ENCODE data around the gene LILRA2. TPM values are rescaled to one million over a fixed set of nuclear protein-coding genes. Genes with fewer than 3 reads are reported as not detected.

LILRA2 gene
- total RNA-seq, 1 donor = not detected

DNA sequence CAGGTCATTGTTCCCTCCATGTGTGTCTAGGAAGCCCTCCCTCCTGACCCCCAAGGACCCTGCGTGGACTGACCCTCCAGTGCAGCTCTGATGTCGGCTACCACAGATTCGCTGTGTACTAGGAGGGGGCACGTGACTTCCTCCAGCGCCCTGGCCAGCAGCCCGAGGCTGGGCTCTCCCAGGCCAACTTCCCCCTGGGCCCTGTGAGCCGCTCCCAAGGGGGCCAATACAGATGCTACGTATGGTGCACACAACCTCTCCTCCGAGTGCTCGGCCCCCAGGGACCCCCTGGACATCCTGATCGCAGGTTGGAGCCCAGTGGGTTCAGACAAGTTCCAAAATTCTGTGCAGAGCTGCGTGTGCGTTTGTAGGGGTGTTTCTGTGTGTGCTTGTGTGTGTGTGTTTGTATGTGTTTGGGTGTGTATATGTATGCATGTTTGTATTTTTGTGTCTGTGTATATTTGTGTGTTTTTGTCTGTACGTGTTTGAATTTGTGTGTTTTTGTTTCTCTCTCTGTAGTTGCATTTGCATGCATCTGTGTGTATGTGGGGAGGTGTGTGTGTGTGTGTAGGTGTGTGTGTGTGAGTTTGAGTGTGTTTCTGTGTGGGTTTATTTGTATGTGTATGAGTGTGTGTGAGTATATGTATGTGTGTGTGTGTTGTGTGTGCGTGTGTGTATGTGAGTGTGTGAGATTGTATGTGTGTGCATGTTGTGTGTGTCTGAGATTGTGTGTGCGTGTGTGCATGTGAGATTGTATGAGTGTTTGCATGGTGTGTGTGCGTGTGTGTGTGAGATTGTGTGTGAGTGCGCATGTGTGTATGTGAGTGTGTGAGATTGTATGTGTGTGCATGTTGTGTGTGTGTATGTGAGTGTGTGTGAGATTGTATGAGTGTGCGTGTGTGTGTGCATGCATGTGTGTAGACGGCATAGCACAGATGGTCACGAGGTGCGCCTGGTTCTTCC lies 21.4 kb upstream of the LILRA2 start:
- no peak for DNase-seq (ENCODE audit: low read depth)
- no peak overlapping the region for H3K4me3 ChIP-seq (ENCODE audit: low read depth, low read length)
- TF ChIP-seq, protein P1, sequence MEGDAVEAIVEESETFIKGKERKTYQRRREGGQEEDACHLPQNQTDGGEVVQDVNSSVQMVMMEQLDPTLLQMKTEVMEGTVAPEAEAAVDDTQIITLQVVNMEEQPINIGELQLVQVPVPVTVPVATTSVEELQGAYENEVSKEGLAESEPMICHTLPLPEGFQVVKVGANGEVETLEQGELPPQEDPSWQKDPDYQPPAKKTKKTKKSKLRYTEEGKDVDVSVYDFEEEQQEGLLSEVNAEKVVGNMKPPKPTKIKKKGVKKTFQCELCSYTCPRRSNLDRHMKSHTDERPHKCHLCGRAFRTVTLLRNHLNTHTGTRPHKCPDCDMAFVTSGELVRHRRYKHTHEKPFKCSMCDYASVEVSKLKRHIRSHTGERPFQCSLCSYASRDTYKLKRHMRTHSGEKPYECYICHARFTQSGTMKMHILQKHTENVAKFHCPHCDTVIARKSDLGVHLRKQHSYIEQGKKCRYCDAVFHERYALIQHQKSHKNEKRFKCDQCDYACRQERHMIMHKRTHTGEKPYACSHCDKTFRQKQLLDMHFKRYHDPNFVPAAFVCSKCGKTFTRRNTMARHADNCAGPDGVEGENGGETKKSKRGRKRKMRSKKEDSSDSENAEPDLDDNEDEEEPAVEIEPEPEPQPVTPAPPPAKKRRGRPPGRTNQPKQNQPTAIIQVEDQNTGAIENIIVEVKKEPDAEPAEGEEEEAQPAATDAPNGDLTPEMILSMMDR (IDR thresholded peaks at IDR 0.05; ENCODE audit: insufficient read depth, low read depth, low read length) = no peak

DNA sequence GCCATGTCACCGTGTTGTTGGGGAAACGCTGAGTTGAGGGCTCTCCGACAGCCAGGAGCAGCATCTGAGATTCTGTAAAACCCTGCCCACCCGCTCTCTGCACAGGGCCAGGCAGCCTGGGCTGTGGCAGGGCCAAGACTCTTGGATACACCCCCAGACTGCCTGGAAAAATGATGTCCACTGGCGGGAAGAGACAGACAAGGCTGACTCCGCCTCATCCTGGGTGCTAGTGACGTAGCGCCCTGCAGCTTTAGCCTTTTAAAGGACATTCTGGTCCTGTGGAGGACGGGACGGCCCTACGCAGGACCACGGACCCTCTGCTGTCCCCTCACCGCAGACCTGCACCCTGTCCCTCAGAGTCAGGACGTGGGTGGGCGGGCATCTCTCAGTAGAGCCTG lies 20.7 kb upstream of the LILRA2 start:
- no peak for DNase-seq (ENCODE audit: low read depth)
- TF ChIP-seq, protein P1 (IDR thresholded peaks at IDR 0.05; ENCODE audit: insufficient read depth, low read depth, low read length) = no peak
- H3K4me3 ChIP-seq (ENCODE audit: low read depth, low read length) = no peak overlapping the region

DNA sequence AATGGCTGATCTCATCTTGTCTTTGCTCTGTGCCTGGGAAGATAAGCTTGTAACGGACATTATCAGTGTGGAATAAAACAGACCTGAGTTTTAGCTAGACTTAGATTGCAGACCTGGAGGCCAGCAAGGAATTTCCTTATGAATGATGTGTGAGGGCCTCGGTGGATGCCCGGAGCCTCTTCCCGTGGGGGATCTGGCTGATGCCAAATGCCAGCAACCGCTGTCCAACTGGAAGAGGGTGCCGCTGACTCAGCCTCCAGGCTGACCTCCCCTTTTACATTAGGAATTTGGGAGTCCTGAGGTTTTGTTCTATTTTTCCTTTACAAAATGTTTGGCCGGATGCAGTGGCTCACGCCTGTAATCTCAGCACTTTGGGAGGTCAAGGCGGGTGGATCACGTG lies 19.6 kb upstream of the LILRA2 start:
- H3K4me3 ChIP-seq (ENCODE audit: low read depth, low read length) = no peak overlapping the region
- TF ChIP-seq, protein P1 (IDR thresholded peaks at IDR 0.05; ENCODE audit: insufficient read depth, low read depth, low read length) = no peak
- no peak for DNase-seq (ENCODE audit: low read depth)

DNA sequence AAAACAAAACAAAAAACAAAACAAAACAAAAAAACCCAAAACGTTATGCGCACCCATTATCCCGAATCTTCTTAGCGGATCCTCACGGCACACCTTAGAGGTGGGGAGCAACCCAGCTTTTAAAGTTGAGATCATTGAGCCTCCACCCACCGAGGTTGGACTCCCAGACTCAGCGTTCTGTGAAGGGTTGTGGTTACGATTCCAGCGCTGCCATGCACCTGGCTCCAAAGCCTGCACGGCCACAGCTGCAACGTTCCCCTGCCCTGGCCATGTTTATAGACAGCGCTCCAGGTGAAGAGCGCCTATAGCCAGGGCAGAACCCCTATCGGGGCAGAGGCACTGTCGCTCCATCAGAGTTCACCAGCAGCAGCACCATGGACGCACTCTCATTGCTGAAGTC lies 18.7 kb upstream of the LILRA2 start:
- TF ChIP-seq, protein P1 (IDR thresholded peaks at IDR 0.05; ENCODE audit: insufficient read depth, low read depth, low read length) = no peak
- DNase-seq (ENCODE audit: low read depth) = no peak
- H3K4me3 ChIP-seq (ENCODE audit: low read depth, low read length) = no peak overlapping the region

DNA sequence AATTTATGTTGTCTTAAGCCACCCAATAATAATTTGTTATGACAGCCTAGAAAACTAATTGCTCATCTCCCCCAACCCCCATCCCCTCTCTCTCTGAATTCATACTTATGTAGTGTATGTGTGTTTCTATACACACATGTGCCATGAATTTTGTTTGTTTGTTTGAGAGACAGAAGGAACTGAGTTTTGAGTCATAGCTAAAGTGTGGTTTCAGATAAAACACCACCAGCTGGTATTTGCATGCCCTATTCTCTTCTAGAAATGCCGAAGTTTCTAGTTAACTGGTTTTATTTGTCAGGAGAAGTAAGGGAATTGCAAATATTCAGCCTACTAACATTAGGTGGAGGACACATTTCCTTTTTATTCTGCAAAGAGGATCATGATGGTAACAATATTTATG lies 17.4 kb upstream of the LILRA2 start:
- no peak for DNase-seq (ENCODE audit: low read depth)
- TF ChIP-seq, protein P1 (IDR thresholded peaks at IDR 0.05; ENCODE audit: insufficient read depth, low read depth, low read length) = no peak
- H3K4me3 ChIP-seq (ENCODE audit: low read depth, low read length) = no peak overlapping the region

DNA sequence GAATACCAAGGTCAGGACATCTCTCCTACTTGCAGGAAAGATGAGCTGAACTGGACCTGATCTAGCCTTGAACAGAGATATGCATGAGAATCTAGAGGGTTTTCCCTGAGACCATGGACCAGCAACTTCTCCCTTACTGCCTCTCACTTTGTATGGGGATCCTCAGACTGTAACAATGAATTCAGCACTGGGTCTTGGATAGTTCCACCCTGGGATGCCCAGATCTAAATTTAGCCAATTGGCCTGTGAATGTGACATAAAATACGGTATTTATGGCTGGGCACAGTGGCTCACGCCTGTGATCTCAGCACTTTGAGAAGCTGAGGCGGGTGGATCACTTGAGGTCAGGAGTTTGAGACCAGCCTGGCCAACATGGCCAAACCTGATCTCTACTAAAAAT lies 15.3 kb upstream of the LILRA2 start:
- TF ChIP-seq, protein P1 (IDR thresholded peaks at IDR 0.05; ENCODE audit: insufficient read depth, low read depth, low read length) = no peak
- no peak for DNase-seq (ENCODE audit: low read depth)
- no peak overlapping the region for H3K4me3 ChIP-seq (ENCODE audit: low read depth, low read length)

All from fibroblast of villous mesenchyme (primary cell).